HCT116 (cell line): ENCODE measurements around the gene TTC9B. TPM values are rescaled to one million over a fixed set of nuclear protein-coding genes. Genes with fewer than 3 reads are reported as not detected.

Experiments
- ATAC-seq: fragments of 200-7000 bp; cut with Tn5 transposase; 2 replicates; pipeline ENCODE4 v1.9.1; 2020; ENCODE audit warnings: mild to moderate bottlenecking, moderate library complexity
- BruUV-seq: library from RNA; stranded (reverse); fragments of 400-500 nt; replicated peaks from 2 replicates; lab custom pipeline; 2021; lab: Mats Ljungman, UMichigan
- CTCF ChIA-PET: fragments of 300-600 bp; sonication (Branson Sonifier 250); formaldehyde crosslinking; loops from one replicate; lab custom pipeline; 2021; ENCODE audit warnings: antibody characterized with exemption; lab: Charles Lee
- POLR2A ChIA-PET: fragments of 300-600, 350-600 bp; sonication (Branson Sonifier 250); formaldehyde crosslinking; loops from one replicate; lab custom pipeline; 2021; ENCODE audit warnings: antibody characterized with exemption; lab: Charles Lee
- RAD21 ChIA-PET, 2 experiments: fragments of 300-600 bp; sonication (Branson Sonifier 250); formaldehyde crosslinking; loops; one replicate each; lab custom pipeline; 2023; ENCODE audit warnings: low total read pairs in 2 of 2; ENCODE audit not compliant: uncharacterized antibody in 2 of 2, unreplicated experiment in 2 of 2, low non-redundant PET in 1 of 2; lab: Charles Lee
- DNase-seq: peaks from one replicate; pipeline ENCODE4 v3.0.0-alpha.2; 2010; ENCODE audit warnings: low read depth, low spot score
- H2AFZ ChIP-seq: fragments of 200-600 bp; shearing (Covaris generic), sonication (generic); 2 replicates; pipeline ENCODE4 v1.6.1; 2017; ENCODE audit warnings: low read depth, mixed run types, mixed read lengths, antibody characterized with exemption, low read length; ENCODE audit not compliant: poor library complexity, severe bottlenecking
- H3K27ac ChIP-seq: 2 replicates; pipeline ENCODE4 v1.5.1; 2012; ENCODE audit warnings: low read depth, low read length
- H3K27me3 ChIP-seq: fragments of 200-600 bp; sonication (generic); 2 replicates; pipeline ENCODE4 v1.6.1; 2016; ENCODE audit warnings: mixed run types, low read length, mixed read lengths; ENCODE audit not compliant: insufficient read depth
- H3K36me3 ChIP-seq, 2 experiments: fragments of 200-500 bp in 1 of 2; fragments of 200-600 bp in 1 of 2; sonication (Bioruptor generic) in 1 of 2; sonication (generic) in 1 of 2; 2 replicates each; pipeline versions ENCODE4 v1.5.1 to v1.6.1; 2014 to 2016; ENCODE audit warnings: low read length in 2 of 2, inconsistent platforms in 1 of 2, mixed read lengths in 1 of 2, mixed run types in 1 of 2; ENCODE audit not compliant: insufficient read depth in 2 of 2, control insufficient read depth in 1 of 2
- H3K4me1 ChIP-seq, 2 experiments: fragments of 200-600 bp in 1 of 2; sonication (generic) in 1 of 2; 2 replicates each; pipeline versions ENCODE4 v1.5.1 to v1.6.1; 2012 to 2017; ENCODE audit warnings: low read length in 2 of 2, inconsistent platforms in 1 of 2, mild to moderate bottlenecking in 1 of 2, mixed read lengths in 1 of 2, mixed run types in 1 of 2, moderate library complexity in 1 of 2; ENCODE audit not compliant: insufficient read depth in 2 of 2, control insufficient read depth in 1 of 2
- H3K4me2 ChIP-seq: fragments of 200-600 bp; sonication (generic); 2 replicates; pipeline ENCODE4 v1.6.1; 2017; ENCODE audit warnings: mixed run types, low read length, mixed read lengths
- H3K4me3 ChIP-seq, 2 experiments: fragments of 200-600 bp in 1 of 2; sonication (generic) in 1 of 2; replicated peaks in 1 of 2; 2 replicates each; pipeline ENCODE4 v1.5.1; 2011 to 2016; ENCODE audit warnings: low read length in 2 of 2, control low read depth in 1 of 2, low read depth in 1 of 2, mild to moderate bottlenecking in 1 of 2, mixed read lengths in 1 of 2, mixed run types in 1 of 2
- H3K79me2 ChIP-seq: fragments of 200-600 bp; sonication (generic); 2 replicates; pipeline ENCODE4 v1.6.1; 2017; ENCODE audit warnings: mild to moderate bottlenecking, mixed run types, low read length, moderate library complexity, mixed read lengths; ENCODE audit not compliant: insufficient read depth
- H3K9ac ChIP-seq: fragments of 200-600 bp; sonication (generic); 2 replicates; pipeline ENCODE4 v1.6.1; 2016; ENCODE audit warnings: low read length, mixed read lengths
- H3K9me2 ChIP-seq: fragments of 200-600 bp; sonication (generic), shearing (Covaris generic); 2 replicates; pipeline ENCODE4 v1.6.1; 2017; ENCODE audit warnings: mixed run types, mild to moderate bottlenecking, moderate library complexity; ENCODE audit not compliant: insufficient read depth
- H3K9me3 ChIP-seq, 2 experiments: fragments of 200-500 bp in 1 of 2; fragments of 200-600 bp in 1 of 2; sonication (Bioruptor generic) in 1 of 2; sonication (generic) in 1 of 2; 2 replicates each; pipeline ENCODE4 v1.6.1; 2014 to 2017; ENCODE audit warnings: low read length in 2 of 2, mixed read lengths in 2 of 2, inconsistent platforms in 1 of 2, low read depth in 1 of 2, mild to moderate bottlenecking in 1 of 2, mixed run types in 1 of 2, moderate library complexity in 1 of 2; ENCODE audit not compliant: control insufficient read depth in 1 of 2, insufficient read depth in 1 of 2
- H4K20me1 ChIP-seq: fragments of 200-600 bp; sonication (generic), shearing (Covaris generic); 2 replicates; pipeline ENCODE4 v1.6.1; 2017; ENCODE audit warnings: mixed run types, mild to moderate bottlenecking, moderate library complexity; ENCODE audit not compliant: insufficient read depth
- EGR1 ChIP-seq: IDR thresholded peaks from 2 replicates; pipeline ENCODE4 v1.6.1; 2012; ENCODE audit warnings: low read depth
- ELF1 ChIP-seq: IDR thresholded peaks from 2 replicates; pipeline ENCODE4 v1.6.1; 2012; ENCODE audit warnings: low read depth, borderline replicate concordance
- EZH2 ChIP-seq: fragments of 200-600 bp; sonication (generic); IDR thresholded peaks from 2 replicates; pipeline ENCODE4 v1.6.1; 2017; ENCODE audit warnings: antibody characterized with exemption, mixed run types
- EZH2phosphoT487 ChIP-seq: fragments of 200-600 bp; IDR thresholded peaks from 2 replicates; pipeline ENCODE4 v1.6.1; 2018; ENCODE audit warnings: antibody characterized with exemption, borderline replicate concordance
- FOSL1 ChIP-seq: IDR thresholded peaks from 2 replicates; pipeline ENCODE4 v1.6.1; 2012; ENCODE audit warnings: low read depth
- JUND ChIP-seq: IDR thresholded peaks from 2 replicates; pipeline ENCODE4 v1.6.1; 2012
- POLR2A ChIP-seq: IDR thresholded peaks from 2 replicates; pipeline ENCODE4 v1.7.0; 2011; ENCODE audit warnings: borderline replicate concordance; ENCODE audit not compliant: insufficient read depth, insufficient read length; ENCODE audit errors: extremely low read depth
- POLR2AphosphoS5 ChIP-seq: IDR thresholded peaks from 2 replicates; pipeline ENCODE4 v1.6.1; 2011; ENCODE audit warnings: mild to moderate bottlenecking, low read depth, low read length, moderate library complexity
- RAD21 ChIP-seq: IDR thresholded peaks from 2 replicates; pipeline ENCODE4 v1.6.1; 2012; ENCODE audit warnings: low read depth, mild to moderate bottlenecking
- SIN3A ChIP-seq: IDR thresholded peaks from 2 replicates; pipeline ENCODE4 v1.6.1; 2012; ENCODE audit warnings: low read depth
- SRF ChIP-seq: IDR thresholded peaks from 2 replicates; pipeline ENCODE4 v1.6.1; 2012; ENCODE audit warnings: low read depth
- TCF7L2 ChIP-seq: IDR thresholded peaks from 2 replicates; pipeline ENCODE4 v1.7.0; 2011; ENCODE audit warnings: borderline replicate concordance, inconsistent platforms; ENCODE audit not compliant: insufficient read depth, insufficient read length; ENCODE audit errors: extremely low read depth
- YY1 ChIP-seq: IDR thresholded peaks from 2 replicates; pipeline ENCODE4 v1.6.1; 2011; ENCODE audit warnings: low read length, low read depth, moderate library complexity, mild to moderate bottlenecking; ENCODE audit not compliant: insufficient replicate concordance; ENCODE audit errors: extremely low read depth
- ZFX ChIP-seq: fragments of 450-650 bp; IDR thresholded peaks from 2 replicates; pipeline ENCODE4 v1.6.1; 2017
- ZNF274 ChIP-seq: fragments of 200-500 bp; sonication (Bioruptor generic); IDR thresholded peaks from 2 replicates; pipeline ENCODE4 v1.6.1; 2014; ENCODE audit warnings: mild to moderate bottlenecking, low read depth, low read length, inconsistent platforms
- intact Hi-C: fragments of 100-400 bp; cut with micrococcal nuclease; formaldehyde crosslinking; loops from 2 replicates; pipeline ENCODE4 v1.10.0; 2022
- total RNA-seq: library from RNA; stranded (reverse); gene quantifications from one replicate; pipeline ENCODE4 v1.2.1, GENCODE V29; 2021; ENCODE audit not compliant: unreplicated experiment
- TF ChIP-seq, protein P1 (sequence below), 3 experiments: fragments of 200-600 bp in 1 of 3; sonication (generic) in 1 of 3; IDR thresholded peaks in 2 of 3; conservative IDR thresholded peaks in 1 of 3; 2 replicates each; pipeline ENCODE4 v1.5.1; 2012 to 2017; ENCODE audit warnings: low read depth in 2 of 3, low read length in 2 of 3, antibody characterized with exemption in 1 of 3, borderline replicate concordance in 1 of 3, control low read depth in 1 of 3, mild to moderate bottlenecking in 1 of 3, mixed read lengths in 1 of 3, mixed run types in 1 of 3, moderate library complexity in 1 of 3; ENCODE audit not compliant: insufficient read depth in 1 of 3
- TF ChIP-seq, protein P2 (sequence below): IDR thresholded peaks from 2 replicates; pipeline ENCODE4 v1.6.1; 2012
- TF ChIP-seq, protein P3 (sequence below): IDR thresholded peaks from 2 replicates; pipeline ENCODE4 v1.6.1; 2012; ENCODE audit warnings: low read depth
- TF ChIP-seq, protein P4 (sequence below): IDR thresholded peaks from 2 replicates; pipeline ENCODE4 v1.6.1; 2011; ENCODE audit warnings: mild to moderate bottlenecking, low read length, moderate library complexity; ENCODE audit not compliant: insufficient replicate concordance; ENCODE audit errors: extremely low read depth
- TF ChIP-seq, protein P5 (sequence below): IDR thresholded peaks from 2 replicates; pipeline ENCODE4 v1.6.1; 2012

Gene TTC9B
- total RNA-seq, 1 experiment from 2014 or later, result 1.7 TPM

DNA sequence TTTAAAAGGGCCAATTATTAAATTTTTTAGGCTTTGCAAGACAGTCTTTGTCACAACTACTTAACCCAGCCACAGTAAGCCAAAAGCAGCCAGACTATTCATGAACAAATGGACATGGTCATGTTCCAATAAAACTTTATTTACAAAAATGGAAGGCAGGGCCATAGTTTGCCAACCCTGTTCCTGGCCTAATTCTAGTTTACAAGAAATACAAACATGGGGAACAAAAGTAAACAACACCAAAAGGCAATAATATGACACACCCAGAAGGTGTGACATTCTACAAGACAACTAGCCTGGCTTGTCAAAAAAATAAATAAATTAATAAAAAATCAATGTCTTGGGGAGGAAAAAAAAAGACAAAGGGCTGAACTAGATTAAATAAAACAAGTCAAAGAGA is 33.1 kb upstream of the TTC9B start:
- no TSS peak for BruUV-seq
- RAD21 ChIA-PET, result no interaction called here
- CTCF ChIA-PET, result no interaction called here
- no peaks in the 10 kb centered on the region for H3K9me2 ChIP-seq
- H3K9me3 ChIP-seq, result no peaks in the 10 kb centered on the region
- no peaks in the 10 kb centered on the region for H3K27me3 ChIP-seq
- no peak for TF ChIP-seq YY1
- no peak for TF ChIP-seq EZH2phosphoT487
- TF ChIP-seq POLR2AphosphoS5, result no peak
- TF ChIP-seq EGR1, result no peak
- TF ChIP-seq, protein P1, sequence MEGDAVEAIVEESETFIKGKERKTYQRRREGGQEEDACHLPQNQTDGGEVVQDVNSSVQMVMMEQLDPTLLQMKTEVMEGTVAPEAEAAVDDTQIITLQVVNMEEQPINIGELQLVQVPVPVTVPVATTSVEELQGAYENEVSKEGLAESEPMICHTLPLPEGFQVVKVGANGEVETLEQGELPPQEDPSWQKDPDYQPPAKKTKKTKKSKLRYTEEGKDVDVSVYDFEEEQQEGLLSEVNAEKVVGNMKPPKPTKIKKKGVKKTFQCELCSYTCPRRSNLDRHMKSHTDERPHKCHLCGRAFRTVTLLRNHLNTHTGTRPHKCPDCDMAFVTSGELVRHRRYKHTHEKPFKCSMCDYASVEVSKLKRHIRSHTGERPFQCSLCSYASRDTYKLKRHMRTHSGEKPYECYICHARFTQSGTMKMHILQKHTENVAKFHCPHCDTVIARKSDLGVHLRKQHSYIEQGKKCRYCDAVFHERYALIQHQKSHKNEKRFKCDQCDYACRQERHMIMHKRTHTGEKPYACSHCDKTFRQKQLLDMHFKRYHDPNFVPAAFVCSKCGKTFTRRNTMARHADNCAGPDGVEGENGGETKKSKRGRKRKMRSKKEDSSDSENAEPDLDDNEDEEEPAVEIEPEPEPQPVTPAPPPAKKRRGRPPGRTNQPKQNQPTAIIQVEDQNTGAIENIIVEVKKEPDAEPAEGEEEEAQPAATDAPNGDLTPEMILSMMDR (IDR thresholded peaks at IDR 0.05 in 2 of 3, conservative IDR thresholded peaks at IDR 0.05 in 1 of 3; ENCODE audit: borderline replicate concordance in 1 of 3, insufficient read depth in 1 of 3, low read depth in 2 of 3, low read length in 2 of 3), result no peak
- TF ChIP-seq SIN3A, result no peak
- TF ChIP-seq, protein P2, sequence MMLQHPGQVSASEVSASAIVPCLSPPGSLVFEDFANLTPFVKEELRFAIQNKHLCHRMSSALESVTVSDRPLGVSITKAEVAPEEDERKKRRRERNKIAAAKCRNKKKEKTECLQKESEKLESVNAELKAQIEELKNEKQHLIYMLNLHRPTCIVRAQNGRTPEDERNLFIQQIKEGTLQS, result no peak
- TF ChIP-seq RAD21, result no peak
- TF ChIP-seq POLR2A, result no peak
- TF ChIP-seq EZH2, result no peak
- no peak for TF ChIP-seq SRF
- TF ChIP-seq ZNF274, result no peak
- TF ChIP-seq, protein P3, sequence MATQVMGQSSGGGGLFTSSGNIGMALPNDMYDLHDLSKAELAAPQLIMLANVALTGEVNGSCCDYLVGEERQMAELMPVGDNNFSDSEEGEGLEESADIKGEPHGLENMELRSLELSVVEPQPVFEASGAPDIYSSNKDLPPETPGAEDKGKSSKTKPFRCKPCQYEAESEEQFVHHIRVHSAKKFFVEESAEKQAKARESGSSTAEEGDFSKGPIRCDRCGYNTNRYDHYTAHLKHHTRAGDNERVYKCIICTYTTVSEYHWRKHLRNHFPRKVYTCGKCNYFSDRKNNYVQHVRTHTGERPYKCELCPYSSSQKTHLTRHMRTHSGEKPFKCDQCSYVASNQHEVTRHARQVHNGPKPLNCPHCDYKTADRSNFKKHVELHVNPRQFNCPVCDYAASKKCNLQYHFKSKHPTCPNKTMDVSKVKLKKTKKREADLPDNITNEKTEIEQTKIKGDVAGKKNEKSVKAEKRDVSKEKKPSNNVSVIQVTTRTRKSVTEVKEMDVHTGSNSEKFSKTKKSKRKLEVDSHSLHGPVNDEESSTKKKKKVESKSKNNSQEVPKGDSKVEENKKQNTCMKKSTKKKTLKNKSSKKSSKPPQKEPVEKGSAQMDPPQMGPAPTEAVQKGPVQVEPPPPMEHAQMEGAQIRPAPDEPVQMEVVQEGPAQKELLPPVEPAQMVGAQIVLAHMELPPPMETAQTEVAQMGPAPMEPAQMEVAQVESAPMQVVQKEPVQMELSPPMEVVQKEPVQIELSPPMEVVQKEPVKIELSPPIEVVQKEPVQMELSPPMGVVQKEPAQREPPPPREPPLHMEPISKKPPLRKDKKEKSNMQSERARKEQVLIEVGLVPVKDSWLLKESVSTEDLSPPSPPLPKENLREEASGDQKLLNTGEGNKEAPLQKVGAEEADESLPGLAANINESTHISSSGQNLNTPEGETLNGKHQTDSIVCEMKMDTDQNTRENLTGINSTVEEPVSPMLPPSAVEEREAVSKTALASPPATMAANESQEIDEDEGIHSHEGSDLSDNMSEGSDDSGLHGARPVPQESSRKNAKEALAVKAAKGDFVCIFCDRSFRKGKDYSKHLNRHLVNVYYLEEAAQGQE, result no peak
- no peak for TF ChIP-seq ZFX
- no peak for TF ChIP-seq FOSL1
- TF ChIP-seq TCF7L2, result no peak
- TF ChIP-seq, protein P4, sequence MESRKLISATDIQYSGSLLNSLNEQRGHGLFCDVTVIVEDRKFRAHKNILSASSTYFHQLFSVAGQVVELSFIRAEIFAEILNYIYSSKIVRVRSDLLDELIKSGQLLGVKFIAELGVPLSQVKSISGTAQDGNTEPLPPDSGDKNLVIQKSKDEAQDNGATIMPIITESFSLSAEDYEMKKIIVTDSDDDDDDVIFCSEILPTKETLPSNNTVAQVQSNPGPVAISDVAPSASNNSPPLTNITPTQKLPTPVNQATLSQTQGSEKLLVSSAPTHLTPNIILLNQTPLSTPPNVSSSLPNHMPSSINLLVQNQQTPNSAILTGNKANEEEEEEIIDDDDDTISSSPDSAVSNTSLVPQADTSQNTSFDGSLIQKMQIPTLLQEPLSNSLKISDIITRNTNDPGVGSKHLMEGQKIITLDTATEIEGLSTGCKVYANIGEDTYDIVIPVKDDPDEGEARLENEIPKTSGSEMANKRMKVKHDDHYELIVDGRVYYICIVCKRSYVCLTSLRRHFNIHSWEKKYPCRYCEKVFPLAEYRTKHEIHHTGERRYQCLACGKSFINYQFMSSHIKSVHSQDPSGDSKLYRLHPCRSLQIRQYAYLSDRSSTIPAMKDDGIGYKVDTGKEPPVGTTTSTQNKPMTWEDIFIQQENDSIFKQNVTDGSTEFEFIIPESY, result no peak
- no peak for TF ChIP-seq JUND
- no peak for TF ChIP-seq ELF1
- TF ChIP-seq, protein P5, sequence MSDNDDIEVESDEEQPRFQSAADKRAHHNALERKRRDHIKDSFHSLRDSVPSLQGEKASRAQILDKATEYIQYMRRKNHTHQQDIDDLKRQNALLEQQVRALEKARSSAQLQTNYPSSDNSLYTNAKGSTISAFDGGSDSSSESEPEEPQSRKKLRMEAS, result no peak
- POLR2A ChIA-PET, result no interaction called here
- H3K4me2 ChIP-seq, result no peak overlapping the region
- H3K36me3 ChIP-seq, result peaks cover 14 to 20% of the 10 kb centered on the region in 2 experiments; a peak in 3 of 4 replicates
- no peak overlapping the region for H3K9ac ChIP-seq
- H4K20me1 ChIP-seq, result no peaks in the 10 kb centered on the region
- H3K79me2 ChIP-seq, result peaks cover 8% of the 10 kb centered on the region; the same call in 1 of the 2 replicates
- H3K27ac ChIP-seq, result no peak overlapping the region
- H3K4me3 ChIP-seq, result no peak overlapping the region
- no peaks in the 10 kb centered on the region for H3K4me1 ChIP-seq
- intact Hi-C loops, result no loop called here
- DNase-seq, result no peak
- no peak for ATAC-seq
- H2AFZ ChIP-seq, result no peak overlapping the region
